ENCODE measurements around the gene CELSR1.

- TF ChIP-seq CTCF (IDR thresholded peaks at IDR 0.05) (no peak), POLR2A (IDR thresholded peaks at IDR 0.05) (no peak), EP300 (IDR thresholded peaks at IDR 0.05) (no peak)
Observed at GRCh38 chr22:46362203-46362933, 175.1 kb downstream of the CELSR1 start.

All from ovary (tissue), 3 donors.